DOHH2 (cell line): ENCODE data around the gene KIF18A.

ENCODE experiments used
- H3F3A ChIP-seq: fragments of 200-600 bp; sonication (generic), shearing (Covaris generic); 2 replicates; pipeline ENCODE4 v1.6.0; 2016; ENCODE audit warnings: antibody characterized with exemption, mild to moderate bottlenecking; ENCODE audit not compliant: control insufficient read depth, insufficient read depth
- H3K27ac ChIP-seq: fragments of 200-600 bp; sonication (generic); 2 replicates; pipeline ENCODE4 v1.5.1; 2014; ENCODE audit warnings: low read depth, mild to moderate bottlenecking, low read length, moderate library complexity
- H3K27me3 ChIP-seq: fragments of 200-600 bp; sonication (generic); 2 replicates; pipeline ENCODE4 v1.6.1; 2014; ENCODE audit warnings: mild to moderate bottlenecking, low read length, mixed read lengths; ENCODE audit not compliant: control insufficient read depth
- H3K36me3 ChIP-seq: fragments of 200-600 bp; sonication (generic); 2 replicates; pipeline ENCODE4 v1.6.1; 2014; ENCODE audit warnings: mild to moderate bottlenecking, low read length, moderate library complexity, mixed read lengths; ENCODE audit not compliant: control insufficient read depth
- H3K4me1 ChIP-seq: fragments of 200-600 bp; sonication (generic); 2 replicates; pipeline ENCODE4 v1.6.1; 2014; ENCODE audit warnings: mild to moderate bottlenecking, low read length, mixed read lengths; ENCODE audit not compliant: control insufficient read depth
- H3K4me2 ChIP-seq: fragments of 200-600 bp; sonication (generic); 2 replicates; pipeline ENCODE4 v1.6.0; 2014; ENCODE audit warnings: mild to moderate bottlenecking, low read length, moderate library complexity
- H3K4me3 ChIP-seq: fragments of 200-600 bp; sonication (generic); 2 replicates; pipeline ENCODE4 v1.5.1; 2014; ENCODE audit warnings: mild to moderate bottlenecking, low read length, mixed read lengths
- H3K79me2 ChIP-seq: fragments of 200-600 bp; sonication (generic); 2 replicates; pipeline ENCODE4 v1.6.1; 2014; ENCODE audit warnings: mild to moderate bottlenecking, low read length, mixed read lengths; ENCODE audit not compliant: control insufficient read depth
- H3K9me2 ChIP-seq: fragments of 200-600 bp; sonication (generic); replicated peaks from 2 replicates; pipeline ENCODE4 v1.6.1; 2014; ENCODE audit warnings: mild to moderate bottlenecking, low read length, mixed read lengths; ENCODE audit not compliant: control insufficient read depth
- H3K9me3 ChIP-seq: fragments of 200-600 bp; sonication (generic); 2 replicates; pipeline ENCODE4 v1.6.1; 2014; ENCODE audit warnings: antibody characterized with exemption, low read length, mixed read lengths; ENCODE audit not compliant: control insufficient read depth, insufficient read depth
- H4K20me1 ChIP-seq: fragments of 200-600 bp; sonication (generic); 2 replicates; pipeline ENCODE4 v1.6.0; 2014; ENCODE audit warnings: low read depth, mild to moderate bottlenecking, antibody characterized with exemption, low read length, moderate library complexity; ENCODE audit not compliant: control insufficient read depth, insufficient read depth
- CTCF ChIP-seq: fragments of 200-600 bp; sonication (generic); IDR thresholded peaks from one replicate; pipeline ENCODE4 v1.5.1; 2014; ENCODE audit warnings: antibody characterized with exemption, mild to moderate bottlenecking, low read depth, low read length; ENCODE audit not compliant: poor library complexity, severe bottlenecking
- EZH2phosphoT487 ChIP-seq: fragments of 200-600 bp; sonication (generic); IDR thresholded peaks from 2 replicates; pipeline ENCODE4 v1.6.1; 2017; ENCODE audit warnings: borderline replicate concordance, mild to moderate bottlenecking, antibody characterized with exemption, low read length, moderate library complexity, mixed read lengths

The KIF18A gene

GRCh38 chr11:28140689-28141455, 32.9 kb upstream of the KIF18A start:
- Histone ChIP-seq H3K4me3 (no peak overlapping the region), H3K9me2 (no peaks in the 10 kb centered on the region), H3K36me3 (peaks cover 3% of the 10 kb centered on the region), H3K9me3 (peaks cover 22% of the 10 kb centered on the region), H3K79me2 (no peaks in the 10 kb centered on the region), H3K4me2 (no peak overlapping the region), H3K27me3 (no peaks in the 10 kb centered on the region), H3K4me1 (peaks cover 15% of the 10 kb centered on the region), H3K27ac (no peak overlapping the region), H3F3A (no peaks in the 10 kb centered on the region), H4K20me1 (no peaks in the 10 kb centered on the region)
- TF ChIP-seq CTCF, result no peak
- TF ChIP-seq EZH2phosphoT487, result no peak

- H3F3A ChIP-seq, result no peaks in the 10 kb centered on the region
- no peak overlapping the region for H3K4me3 ChIP-seq
- H3K79me2 ChIP-seq, result no peaks in the 10 kb centered on the region
- H3K36me3 ChIP-seq, result peaks cover 10% of the 10 kb centered on the region
- peaks cover 28% of the 10 kb centered on the region for H3K9me3 ChIP-seq
- H3K27me3 ChIP-seq, result no peaks in the 10 kb centered on the region
- H3K4me1 ChIP-seq, result peaks cover 13% of the 10 kb centered on the region
- TF ChIP-seq EZH2phosphoT487 (no peak), CTCF (no peak)
- no peak overlapping the region for H3K4me2 ChIP-seq
- no peak overlapping the region for H3K27ac ChIP-seq
- no peaks in the 10 kb centered on the region for H4K20me1 ChIP-seq
- H3K9me2 ChIP-seq, result no peaks in the 10 kb centered on the region
These were observed 32.0 kb upstream of the KIF18A start for GRCh38 chr11:28139841-28140415.

GRCh38 chr11:28137832-28138231, 29.9 kb upstream of the KIF18A start:
- no peaks in the 10 kb centered on the region for H3K9me2 ChIP-seq
- H4K20me1 ChIP-seq, result no peaks in the 10 kb centered on the region
- peaks cover 30% of the 10 kb centered on the region for H3K9me3 ChIP-seq

More at GRCh38 chr11:28137832-28138231, 29.9 kb upstream of the KIF18A start:
- H3K27me3 ChIP-seq, result no peaks in the 10 kb centered on the region
- no peak overlapping the region for H3K4me3 ChIP-seq
- no peak overlapping the region for H3K4me2 ChIP-seq
- H3K79me2 ChIP-seq, result no peaks in the 10 kb centered on the region
- no peaks in the 10 kb centered on the region for H3K4me1 ChIP-seq
- no peaks in the 10 kb centered on the region for H3F3A ChIP-seq
- peaks cover 16% of the 10 kb centered on the region for H3K36me3 ChIP-seq
- no peak overlapping the region for H3K27ac ChIP-seq
- TF ChIP-seq CTCF (no peak), EZH2phosphoT487 (no peak)
